Memory B cell (primary cell): ENCODE results near the gene ZNF263.
"Not testable (repeated sequence)": the region's sequence is repeated elsewhere in the genome, so short reads cannot be mapped to it uniquely, and the experiment has no call there.

Experiments
- ATAC-seq: fragments of 150-1000 bp; cut with Tn5 transposase; 2 replicates; pipeline ENCODE4 v1.10.0; 2021; ENCODE audit warnings: low read depth, mild to moderate bottlenecking, moderate library complexity
- DNase-seq, 2 donors: peaks; one replicate each; pipeline ENCODE4 v3.0.0; 2022; ENCODE audit warnings: low spot score in 2 of 2
- H3K27ac Mint-ChIP-seq: one replicate; pipeline ENCODE4 v1.8.0; 2022; ENCODE audit warnings: mild to moderate bottlenecking, moderate library complexity, mixed read lengths
- H3K27me3 Mint-ChIP-seq: one replicate; pipeline ENCODE4 v1.8.0; 2022; ENCODE audit warnings: mixed read lengths
- H3K36me3 Mint-ChIP-seq: one replicate; pipeline ENCODE4 v1.8.0; 2022; ENCODE audit warnings: mild to moderate bottlenecking, mixed read lengths
- H3K4me1 Mint-ChIP-seq: one replicate; pipeline ENCODE4 v1.8.0; 2022; ENCODE audit warnings: mixed read lengths
- H3K4me3 Mint-ChIP-seq: one replicate; pipeline ENCODE4 v1.8.0; 2022; ENCODE audit warnings: mild to moderate bottlenecking, moderate library complexity, mixed read lengths
- H3K9me3 Mint-ChIP-seq: one replicate; pipeline ENCODE4 v1.8.0; 2022; ENCODE audit warnings: mixed read lengths

Gene ZNF263

GRCh38 chr16:3256146-3256865 lies 27.0 kb upstream of the ZNF263 start, which contains the start of gene MEFV:
Gene MEFV (minus strand): TSS chr16:3256633. CDS start chr16:3256587, 46 bp downstream.
- Mint-ChIP-seq H3K36me3 (peaks cover 1% of the 10 kb centered on the region), H3K27ac (no peak within 1 kb of the TSS), H3K27me3 (peaks cover 6% of the 10 kb centered on the region), H3K9me3 (no peaks in the 10 kb centered on the region), H3K4me1 (no peaks in the 10 kb centered on the region), H3K4me3 (no peak within 1 kb of the TSS)
- ATAC-seq (no peak), DNase-seq (no peak)

DNA sequence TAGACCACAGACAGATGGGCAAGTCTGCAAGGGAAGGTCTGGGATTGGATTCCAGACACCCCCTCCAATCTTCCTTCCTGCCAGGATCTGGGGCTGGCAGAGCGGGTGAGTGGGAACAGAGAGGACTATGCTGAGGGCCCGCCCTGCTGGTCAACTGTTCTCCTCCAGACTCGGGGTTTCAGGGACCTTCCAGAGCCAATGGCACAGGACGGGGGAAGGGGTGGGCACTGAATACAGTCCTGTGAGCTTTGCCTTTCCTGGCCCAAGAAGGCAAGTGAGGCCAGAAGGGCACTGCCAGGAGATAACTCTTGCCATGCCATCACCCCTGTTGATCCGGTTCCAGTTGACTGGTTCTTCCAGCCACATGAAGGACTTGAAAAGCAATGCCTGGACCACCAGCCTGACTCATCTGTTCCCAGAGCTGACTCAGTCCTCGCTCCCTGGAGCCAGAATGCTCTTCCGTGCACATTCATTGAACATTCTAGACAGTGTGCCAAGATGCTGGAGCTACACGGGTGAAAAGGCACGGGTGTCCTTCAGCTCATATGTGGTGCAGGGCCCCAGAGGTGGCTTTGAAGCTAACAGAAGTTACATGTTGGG lies 26.3 kb upstream of the ZNF263 start:
- Mint-ChIP-seq H3K4me3 (no peak overlapping the region), H3K27ac (no peak overlapping the region), H3K27me3 (peaks cover 6% of the 10 kb centered on the region), H3K36me3 (peaks cover 3% of the 10 kb centered on the region), H3K4me1 (no peaks in the 10 kb centered on the region), H3K9me3 (no peaks in the 10 kb centered on the region)
- no peak for ATAC-seq
- DNase-seq, result no peak

- Mint-ChIP-seq H3K9me3 (no peaks in the 10 kb centered on the region), H3K27me3 (peaks cover 4% of the 10 kb centered on the region), H3K4me1 (peaks cover 5% of the 10 kb centered on the region), H3K27ac (no peak overlapping the region), H3K4me3 (no peak overlapping the region), H3K36me3 (peaks cover 3% of the 10 kb centered on the region)
- ATAC-seq (no peak), DNase-seq (no peak)
Measured at GRCh38 chr16:3259836-3260235, 23.5 kb upstream of the ZNF263 start.

DNA sequence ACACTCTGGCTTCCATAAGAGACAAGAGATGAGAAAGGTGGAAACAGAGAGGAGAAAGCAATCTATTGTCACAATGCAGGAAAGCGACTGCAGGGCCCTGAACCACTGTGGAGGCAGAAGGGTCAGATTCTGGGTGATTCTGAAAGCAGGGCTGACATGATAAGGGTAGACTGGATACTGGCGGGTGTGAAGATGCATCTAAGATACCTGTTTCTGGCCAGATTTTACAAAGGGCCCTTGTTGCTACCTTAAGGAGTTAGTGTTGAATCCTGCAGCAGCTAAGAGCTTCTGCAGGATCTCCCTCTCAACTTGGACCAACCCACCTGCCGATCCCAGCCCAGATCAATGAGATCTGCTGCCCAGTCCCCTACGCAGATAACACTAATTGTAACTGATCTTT lies 20.8 kb upstream of the ZNF263 start:
- Mint-ChIP-seq H3K36me3 (peaks cover 3% of the 10 kb centered on the region), H3K4me1 (peaks cover 6% of the 10 kb centered on the region), H3K9me3 (no peaks in the 10 kb centered on the region), H3K27ac (peak overlapping the region; percentile 31), H3K27me3 (peaks cover 3% of the 10 kb centered on the region), H3K4me3 (peak overlapping the region; percentile 59)
- ATAC-seq (no peak), DNase-seq (no peak)

DNA sequence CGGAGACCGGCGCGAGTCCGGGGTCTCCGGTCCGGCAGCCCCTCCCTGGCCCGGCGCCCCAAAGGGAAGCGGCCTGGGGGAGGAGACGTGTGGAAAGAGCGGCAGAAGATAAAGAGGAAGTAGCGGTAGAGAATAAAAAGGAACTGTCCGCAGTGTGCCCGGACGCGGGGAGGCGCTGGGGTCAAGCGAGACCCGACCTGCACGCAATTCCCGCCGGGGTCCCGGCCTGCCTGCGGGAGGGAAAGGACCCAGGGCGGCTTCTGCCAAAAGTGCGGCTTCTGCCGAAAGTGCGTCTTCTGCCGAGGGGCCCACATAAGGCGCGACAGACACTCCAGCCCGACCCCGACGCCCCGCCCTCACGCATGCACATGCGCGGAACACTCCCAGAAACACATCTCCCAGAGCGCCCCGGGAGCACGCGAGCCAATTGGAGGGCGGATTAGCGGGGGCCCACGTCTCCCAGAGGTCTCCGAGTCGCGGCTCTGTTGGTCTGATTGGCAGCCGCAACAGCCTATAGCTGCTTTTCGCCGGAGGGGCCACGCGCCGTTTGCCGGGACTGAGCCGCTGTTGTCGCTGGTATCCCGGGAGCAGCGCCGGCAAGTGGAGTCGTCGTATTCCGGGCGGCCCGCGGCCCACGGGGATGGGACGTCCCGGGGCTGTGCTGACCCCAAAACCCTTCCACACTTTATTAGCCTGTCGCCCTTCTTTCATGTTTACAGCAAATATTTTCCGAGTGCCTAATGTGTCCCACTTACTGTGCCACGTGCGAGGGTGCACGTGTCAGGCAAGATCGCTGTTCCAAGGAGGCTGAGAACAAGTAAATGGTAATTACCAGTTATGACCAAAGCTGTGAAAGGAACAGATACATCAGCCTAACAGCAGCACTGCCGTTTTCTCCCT lies 18.9 kb upstream of the ZNF263 start:
- Mint-ChIP-seq H3K36me3 (peaks cover 7% of the 10 kb centered on the region), H3K4me3 (peak overlapping the region; percentile 88), H3K27me3 (no peaks in the 10 kb centered on the region), H3K4me1 (peaks cover 6% of the 10 kb centered on the region), H3K27ac (peak overlapping the region; percentile 95), H3K9me3 (no peaks in the 10 kb centered on the region)
- DNase-seq (peak; percentile 89 to 90), ATAC-seq (peak; percentile 82)

- ATAC-seq, result no peak
- H3K9me3 Mint-ChIP-seq, result no peaks in the 10 kb centered on the region
- H3K36me3 Mint-ChIP-seq, result peaks cover 5% of the 10 kb centered on the region
- no peak overlapping the region for H3K4me3 Mint-ChIP-seq
- H3K27me3 Mint-ChIP-seq, result no peaks in the 10 kb centered on the region
- no peak for DNase-seq
- H3K27ac Mint-ChIP-seq, result no peak overlapping the region
- H3K4me1 Mint-ChIP-seq, result peaks cover 6% of the 10 kb centered on the region
Measured at GRCh38 chr16:3266873-3267537, 16.3 kb upstream of the ZNF263 start.

DNA sequence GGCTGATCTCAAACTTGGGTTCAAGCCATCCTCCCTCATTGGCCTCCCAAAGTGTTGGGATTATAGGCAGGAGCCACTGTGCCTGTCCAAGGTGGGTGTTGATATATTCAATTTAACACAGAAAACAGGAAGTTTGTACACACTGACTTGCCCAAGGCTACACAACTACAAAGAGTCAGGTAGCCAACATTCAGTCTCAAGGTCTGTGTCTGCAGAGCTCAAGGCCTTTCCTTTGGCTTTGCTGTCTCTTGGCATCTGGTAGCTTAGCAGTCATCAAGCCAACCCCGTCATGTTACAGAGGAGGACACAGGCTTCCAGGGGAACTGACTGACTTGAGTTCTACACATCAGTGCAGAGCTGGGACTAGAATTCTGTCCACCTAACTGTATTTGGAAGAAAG lies 15.0 kb upstream of the ZNF263 start:
- peaks cover 5% of the 10 kb centered on the region for H3K36me3 Mint-ChIP-seq
- no peak overlapping the region for H3K27ac Mint-ChIP-seq
- peaks cover 6% of the 10 kb centered on the region for H3K4me1 Mint-ChIP-seq
- H3K9me3 Mint-ChIP-seq, result no peaks in the 10 kb centered on the region
- H3K4me3 Mint-ChIP-seq, result no peak overlapping the region
- DNase-seq (no peak), ATAC-seq (no peak)
- no peaks in the 10 kb centered on the region for H3K27me3 Mint-ChIP-seq

- not testable (repeated sequence) for H3K27ac Mint-ChIP-seq, H3K36me3 Mint-ChIP-seq, H3K4me1 Mint-ChIP-seq, DNase-seq, H3K4me3 Mint-ChIP-seq, H3K9me3 Mint-ChIP-seq, ATAC-seq, H3K27me3 Mint-ChIP-seq
Measured at GRCh38 chr16:3270718-3271117, 12.6 kb upstream of the ZNF263 start.

DNA sequence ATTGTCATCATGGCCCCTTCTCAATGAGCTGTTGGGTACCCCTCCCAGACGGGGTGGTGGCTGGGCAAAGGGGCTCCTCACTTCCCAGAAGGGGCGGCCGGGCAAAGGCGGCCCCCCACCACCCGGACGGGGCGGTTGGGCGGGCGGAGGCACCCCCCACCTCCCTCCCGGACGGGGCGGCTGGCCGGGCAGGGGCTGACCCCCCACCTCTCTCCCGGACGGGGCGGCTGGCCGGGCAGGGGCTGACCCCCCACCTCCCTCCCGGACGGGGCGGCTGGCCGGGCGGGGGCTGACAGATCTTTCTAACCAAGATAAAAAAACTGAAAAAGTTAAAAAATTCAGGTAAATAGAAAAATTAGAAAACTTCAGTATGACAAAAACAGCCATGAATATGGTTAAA lies 12.0 kb upstream of the ZNF263 start:
- not testable (repeated sequence) for H3K27ac Mint-ChIP-seq, H3K36me3 Mint-ChIP-seq, H3K4me1 Mint-ChIP-seq, H3K27me3 Mint-ChIP-seq, DNase-seq, H3K4me3 Mint-ChIP-seq, H3K9me3 Mint-ChIP-seq, ATAC-seq

DNA sequence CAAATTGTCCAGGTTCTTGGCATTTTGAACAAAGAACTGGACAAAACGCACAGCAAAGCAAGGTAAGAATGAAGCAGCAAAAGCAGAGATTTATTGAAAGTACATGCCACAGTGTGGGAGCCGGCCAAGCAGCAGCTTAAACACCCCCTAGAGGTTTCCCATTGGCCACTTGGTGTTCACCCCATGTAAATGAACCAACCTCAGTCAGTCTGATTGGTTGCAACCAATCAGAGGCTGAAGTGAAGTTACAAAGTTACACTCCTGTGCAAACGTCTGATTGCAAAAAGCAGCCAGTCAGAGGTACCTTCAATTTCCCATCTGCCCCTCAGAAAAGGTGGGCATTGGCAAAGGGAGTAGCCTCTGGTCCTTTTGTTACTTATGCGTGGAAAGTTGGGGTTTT lies 8.8 kb upstream of the ZNF263 start:
- no peak for DNase-seq
- no peaks in the 10 kb centered on the region for H3K36me3 Mint-ChIP-seq

DNA sequence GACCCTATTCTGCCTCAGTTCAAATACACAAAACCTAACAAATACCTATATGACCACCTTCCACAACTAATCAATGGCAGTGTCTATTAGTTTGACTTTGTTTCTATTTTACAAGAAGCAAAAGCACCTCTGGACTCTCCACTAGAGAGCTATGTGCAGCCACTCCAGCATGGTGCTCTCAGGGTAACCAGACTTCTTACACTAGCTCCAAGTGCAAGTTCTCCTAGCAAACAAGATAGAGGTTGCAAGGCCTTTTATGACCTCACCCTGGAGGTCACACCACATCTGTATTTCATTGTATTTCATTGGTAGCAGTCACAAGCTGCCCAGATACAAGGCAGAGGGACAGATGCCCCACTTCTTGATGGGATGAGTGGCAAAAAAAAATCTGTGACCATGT lies 8.3 kb upstream of the ZNF263 start:
- Mint-ChIP-seq H3K27ac (no peak overlapping the region), H3K4me1 (no peaks in the 10 kb centered on the region), H3K27me3 (no peaks in the 10 kb centered on the region), H3K36me3 (no peaks in the 10 kb centered on the region), H3K9me3 (no peaks in the 10 kb centered on the region), H3K4me3 (no peak overlapping the region)
- no peak for ATAC-seq
- DNase-seq, result no peak

More for the DNA sequence above, 8.8 kb upstream of the ZNF263 start:
- H3K27ac Mint-ChIP-seq, result no peak overlapping the region
- no peaks in the 10 kb centered on the region for H3K4me1 Mint-ChIP-seq
- no peaks in the 10 kb centered on the region for H3K9me3 Mint-ChIP-seq
- no peak overlapping the region for H3K4me3 Mint-ChIP-seq
- no peak for ATAC-seq
- no peaks in the 10 kb centered on the region for H3K27me3 Mint-ChIP-seq

DNA sequence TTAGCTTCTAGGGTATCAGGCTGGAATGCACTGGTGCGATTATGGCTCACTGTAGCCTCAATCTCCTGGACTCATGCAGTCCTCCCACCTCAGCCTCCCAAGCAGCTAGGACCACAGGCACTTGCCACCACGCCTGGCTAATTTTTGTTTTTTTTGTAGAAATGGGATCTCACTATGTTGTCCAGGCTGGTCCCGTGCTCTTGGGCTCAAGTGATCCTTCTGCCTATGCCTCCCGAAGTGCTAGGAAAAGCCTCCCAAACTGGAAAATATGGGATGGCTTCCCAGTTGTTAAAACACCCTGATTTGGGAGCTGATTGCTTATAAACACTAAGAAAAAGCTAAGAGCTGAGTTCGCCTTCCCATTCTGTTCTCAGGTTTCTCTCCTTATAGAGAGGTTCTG lies 6.6 kb upstream of the ZNF263 start:
- H3K9me3 Mint-ChIP-seq, result no peaks in the 10 kb centered on the region

DNA sequence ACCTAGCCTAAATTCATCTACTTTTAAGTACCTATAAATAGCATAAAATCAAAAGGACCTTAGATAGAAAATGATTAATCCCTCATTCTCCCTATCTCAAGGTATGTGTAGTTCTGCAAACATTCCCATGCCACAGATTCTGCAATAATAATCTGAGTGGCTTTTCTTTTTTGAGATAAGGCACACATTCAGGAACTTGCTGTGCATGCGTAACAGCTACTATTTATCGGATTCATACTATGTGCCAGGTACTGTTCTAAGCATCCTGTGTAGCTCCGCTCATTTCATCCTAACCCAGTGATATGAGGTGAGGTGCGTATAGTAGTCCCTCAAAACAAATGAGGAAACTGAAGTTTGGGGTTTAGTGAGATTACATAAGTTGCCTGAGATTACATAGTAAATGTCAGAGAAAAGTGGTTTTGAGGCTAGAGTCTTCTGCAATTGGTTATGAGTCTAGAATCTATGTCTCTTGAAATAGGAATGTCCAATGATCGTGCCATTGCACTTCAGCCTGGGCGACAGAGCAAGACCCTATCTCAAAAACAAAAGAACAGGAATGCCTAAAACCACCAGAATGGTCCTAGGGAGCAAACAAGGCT lies 2.0 kb upstream of the ZNF263 start:
- H3K27ac Mint-ChIP-seq, result no peak overlapping the region
- ATAC-seq (no peak), DNase-seq (no peak)
- H3K9me3 Mint-ChIP-seq, result no peaks in the 10 kb centered on the region
- H3K27me3 Mint-ChIP-seq, result no peaks in the 10 kb centered on the region
- peaks cover 18% of the 10 kb centered on the region for H3K4me1 Mint-ChIP-seq
- H3K36me3 Mint-ChIP-seq, result peaks cover 15% of the 10 kb centered on the region
- peak overlapping the region; percentile 21 for H3K4me3 Mint-ChIP-seq

More for the DNA sequence above, 6.6 kb upstream of the ZNF263 start:
- Mint-ChIP-seq H3K27me3 (no peaks in the 10 kb centered on the region), H3K4me3 (no peak overlapping the region), H3K36me3 (no peaks in the 10 kb centered on the region), H3K4me1 (no peaks in the 10 kb centered on the region), H3K27ac (no peak overlapping the region)
- no peak for ATAC-seq
- DNase-seq, result no peak
